DOHH2 (cell line): ENCODE measurements around the gene PIK3AP1.

Experiments used
- CTCF ChIP-seq: fragments of 200-600 bp; sonication (generic); IDR thresholded peaks from one replicate; pipeline ENCODE4 v1.5.1; 2014; ENCODE audit warnings: antibody characterized with exemption, mild to moderate bottlenecking, low read depth, low read length; ENCODE audit not compliant: poor library complexity, severe bottlenecking
- EZH2phosphoT487 ChIP-seq: fragments of 200-600 bp; sonication (generic); IDR thresholded peaks from 2 replicates; pipeline ENCODE4 v1.6.1; 2017; ENCODE audit warnings: borderline replicate concordance, mild to moderate bottlenecking, antibody characterized with exemption, low read length, moderate library complexity, mixed read lengths

- TF ChIP-seq CTCF (no peak), EZH2phosphoT487 (no peak)
Observed at GRCh38 chr10:96636551-96636950, 83.8 kb downstream of the PIK3AP1 start.
